HG03097 (cell line): ENCODE measurements around the gene BBS4.

ENCODE experiments used
- ATAC-seq: cut with Tn5 transposase; IDR thresholded peaks from one replicate; pipeline ENCODE4 v1.9.1; 2021; ENCODE audit not compliant: unreplicated experiment, low FRiP score

Gene BBS4

GRCh38 chr15:72758182-72758581 lies 72.2 kb downstream of the BBS4 start:
- ATAC-seq, result no peak

- ATAC-seq, result no peak
Measured at GRCh38 chr15:72760590-72761260, 74.7 kb downstream of the BBS4 start.

GRCh38 chr15:72764656-72765055 lies 78.6 kb downstream of the BBS4 start:
- no peak for ATAC-seq

GRCh38 chr15:72766025-72766424 lies 80.0 kb downstream of the BBS4 start:
- ATAC-seq, result no peak

GRCh38 chr15:72766780-72767179 lies 80.8 kb downstream of the BBS4 start:
- no peak for ATAC-seq

GRCh38 chr15:72770673-72771328 lies 84.8 kb downstream of the BBS4 start:
- no peak for ATAC-seq

GRCh38 chr15:72771329-72771725 lies 85.3 kb downstream of the BBS4 start:
- no peak for ATAC-seq

GRCh38 chr15:72774696-72775383 lies 88.8 kb downstream of the BBS4 start:
- ATAC-seq, result no peak

GRCh38 chr15:72778796-72779195 lies 92.8 kb downstream of the BBS4 start:
- ATAC-seq, result no peak

- ATAC-seq, result no peak
Measured at GRCh38 chr15:72781631-72782030, 95.6 kb downstream of the BBS4 start.

- no peak for ATAC-seq
Measured at GRCh38 chr15:72782274-72783003, 96.4 kb downstream of the BBS4 start.

- peak; percentile 9 for ATAC-seq
Measured at GRCh38 chr15:72783004-72783639, 97.1 kb downstream of the BBS4 start.

GRCh38 chr15:72783640-72784455 lies 97.8 kb downstream of the BBS4 start, which contains the start of gene ADPGK:
ADPGK (minus strand) TSS chr15:72783758; CDS start chr15:72783691, 67 bp downstream.
- ATAC-seq, result peak; percentile 79

GRCh38 chr15:72784456-72784876 lies 98.5 kb downstream of the BBS4 start:
- ATAC-seq, result no peak

GRCh38 chr15:72785432-72785831 lies 99.4 kb downstream of the BBS4 start:
- ATAC-seq, result no peak

GRCh38 chr15:72785841-72786240 lies 99.8 kb downstream of the BBS4 start:
- ATAC-seq, result no peak

- no peak for ATAC-seq
Measured at GRCh38 chr15:72786242-72786641, 100.2 kb downstream of the BBS4 start.

GRCh38 chr15:72786676-72787345 lies 100.8 kb downstream of the BBS4 start:
- no peak for ATAC-seq

- no peak for ATAC-seq
Measured at GRCh38 chr15:72787526-72787925, 101.5 kb downstream of the BBS4 start.
